Measurements from ENCODE around the gene OR1M1. TPM values are rescaled to one million over a fixed set of nuclear protein-coding genes. Genes with fewer than 3 reads are reported as not detected.

Gene OR1M1, protein sequence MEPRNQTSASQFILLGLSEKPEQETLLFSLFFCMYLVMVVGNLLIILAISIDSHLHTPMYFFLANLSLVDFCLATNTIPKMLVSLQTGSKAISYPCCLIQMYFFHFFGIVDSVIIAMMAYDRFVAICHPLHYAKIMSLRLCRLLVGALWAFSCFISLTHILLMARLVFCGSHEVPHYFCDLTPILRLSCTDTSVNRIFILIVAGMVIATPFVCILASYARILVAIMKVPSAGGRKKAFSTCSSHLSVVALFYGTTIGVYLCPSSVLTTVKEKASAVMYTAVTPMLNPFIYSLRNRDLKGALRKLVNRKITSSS
- not detected for total RNA-seq
- long read RNA-seq, result 0 reads

GRCh38 chr19:9086761-9087160, at the start of gene OR1M1:
Gene OR1M1 (plus strand): TSS chr19:9087061. CDS start chr19:9093245, 6,184 bp downstream.
- Histone ChIP-seq H3K36me3 (no peaks in the 10 kb centered on the region), H3K4me3 (no peak within 1 kb of the TSS), H3K4me1 (no peaks in the 10 kb centered on the region), H3K9me3 (no peaks in the 10 kb centered on the region), H3K27me3 (no peaks in the 10 kb centered on the region), H3K27ac (no peak within 1 kb of the TSS)
- ATAC-seq (no peak), DNase-seq (no peak)
- no peak for TF ChIP-seq CTCF (IDR thresholded peaks at IDR 0.05)
- intact Hi-C loops (cut with DNase I), result no loop called here

DNA sequence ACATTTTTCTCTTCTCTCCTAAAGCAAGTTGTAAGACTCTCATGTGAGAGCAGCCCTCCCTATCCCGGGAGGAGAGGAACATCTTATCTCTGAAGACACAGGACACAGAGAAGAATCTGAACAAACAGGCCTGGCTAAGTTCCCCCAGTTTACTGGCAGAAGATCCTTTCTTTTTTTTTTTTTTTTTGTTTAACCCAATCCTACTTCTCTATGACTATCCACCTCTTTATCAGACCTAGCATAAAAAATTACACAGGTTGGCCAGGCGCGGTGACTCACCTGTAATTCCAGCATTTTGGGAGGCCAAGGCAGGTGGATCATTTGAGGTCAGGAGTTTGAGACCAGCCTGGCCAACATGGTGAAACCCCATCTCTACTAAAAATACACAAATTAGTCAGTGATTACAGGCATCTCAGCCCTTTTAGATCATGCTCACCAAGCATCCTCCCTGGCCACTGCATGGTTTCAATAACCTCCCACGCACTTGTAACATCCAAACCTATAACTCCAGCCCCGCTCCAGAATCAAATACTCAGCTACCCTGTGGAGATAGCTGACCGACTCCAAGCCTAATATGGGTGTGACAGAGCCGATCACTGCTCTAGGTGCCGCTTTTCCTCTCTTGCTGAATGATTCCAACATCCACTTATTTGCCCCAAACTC, 49.3 kb upstream of the OR1M1 start:
- Histone ChIP-seq H3K27me3 (no peaks in the 10 kb centered on the region), H3K36me3 (no peaks in the 10 kb centered on the region), H3K4me3 (no peak overlapping the region), H3K27ac (no peak overlapping the region), H3K9me3 (no peaks in the 10 kb centered on the region), H3K4me1 (no peaks in the 10 kb centered on the region)
- intact Hi-C loops (cut with DNase I), result no loop called here
- ATAC-seq (no peak), DNase-seq (no peak)
- TF ChIP-seq CTCF (IDR thresholded peaks at IDR 0.05), result no peak

DNA sequence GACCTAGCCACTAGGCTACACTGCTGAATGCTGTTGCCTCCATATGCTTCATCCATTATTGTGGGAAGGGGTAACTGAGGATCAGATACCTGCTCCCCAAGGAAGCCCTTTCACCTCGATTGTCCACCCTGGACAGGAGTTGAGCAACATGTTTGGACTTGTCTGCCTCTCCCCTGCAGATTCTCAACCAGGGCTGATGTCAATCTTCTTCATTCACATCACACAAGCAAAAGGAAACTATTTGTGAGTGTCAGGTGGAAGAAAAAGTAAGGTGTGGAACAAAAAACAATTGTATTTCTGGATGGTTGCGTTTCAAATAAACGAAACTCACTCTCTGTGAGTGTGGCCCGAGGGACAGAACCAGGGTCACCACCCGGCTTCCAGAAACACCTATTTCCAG, 47.1 kb upstream of the OR1M1 start:
- no peak for DNase-seq
- H3K27me3 ChIP-seq, result no peaks in the 10 kb centered on the region
- H3K4me3 ChIP-seq, result no peak overlapping the region
- no peaks in the 10 kb centered on the region for H3K36me3 ChIP-seq
- TF ChIP-seq CTCF (IDR thresholded peaks at IDR 0.05), result no peak
- ATAC-seq, result no peak
- no peaks in the 10 kb centered on the region for H3K4me1 ChIP-seq
- intact Hi-C loops (cut with DNase I), result no loop called here
- H3K27ac ChIP-seq, result no peak overlapping the region
- H3K9me3 ChIP-seq, result no peaks in the 10 kb centered on the region

GRCh38 chr19:9040131-9040530, 46.7 kb upstream of the OR1M1 start:
- Histone ChIP-seq H3K36me3 (no peaks in the 10 kb centered on the region), H3K9me3 (no peaks in the 10 kb centered on the region), H3K4me1 (no peaks in the 10 kb centered on the region), H3K27ac (no peak overlapping the region), H3K27me3 (no peaks in the 10 kb centered on the region), H3K4me3 (no peak overlapping the region)
- ATAC-seq (no peak), DNase-seq (no peak)
- TF ChIP-seq CTCF (IDR thresholded peaks at IDR 0.05), result no peak
- intact Hi-C loops (cut with DNase I), result no loop called here

DNA sequence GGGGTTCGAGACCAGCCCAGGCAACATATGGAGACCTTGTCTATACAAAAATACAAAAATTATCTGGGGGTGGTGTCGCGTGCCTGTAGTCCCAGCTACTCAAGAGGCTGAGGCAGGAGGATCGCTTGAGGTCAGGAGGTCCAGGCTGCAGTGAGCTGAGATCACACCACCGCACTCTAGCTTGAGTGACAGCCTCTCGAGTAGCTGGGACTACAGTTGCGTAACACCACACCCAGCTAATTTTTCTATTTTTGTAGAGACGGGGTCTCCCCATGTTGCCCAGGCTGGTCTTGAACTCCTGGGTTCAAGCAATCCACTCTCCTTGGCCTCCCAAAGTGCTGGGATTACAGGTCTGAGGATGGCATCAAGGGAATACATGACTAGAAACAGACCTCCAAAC, 45.8 kb upstream of the OR1M1 start:
- ATAC-seq, result no peak
- Histone ChIP-seq H3K9me3 (no peaks in the 10 kb centered on the region), H3K27ac (no peak overlapping the region), H3K27me3 (no peaks in the 10 kb centered on the region), H3K36me3 (no peaks in the 10 kb centered on the region), H3K4me1 (no peaks in the 10 kb centered on the region), H3K4me3 (no peak overlapping the region)
- no peak for TF ChIP-seq CTCF (IDR thresholded peaks at IDR 0.05)
- no peak for DNase-seq
- intact Hi-C loops (cut with DNase I), result no loop called here
